ENCODE data around the gene NIPA2.

Gene NIPA2

GRCh38 chr15:22811640-22812039 lies 26.8 kb upstream of the NIPA2 start:
- H3K4me3 ChIP-seq (ENCODE audit: low read depth, low read length) = no peak overlapping the region
- TF ChIP-seq CTCF (conservative IDR thresholded peaks at IDR 0.05; ENCODE audit: low read depth, low read length) = peak; percentile 65
- peak; percentile 42 for DNase-seq (ENCODE audit: low read depth)

GRCh38 chr15:22813844-22814243 lies 24.6 kb upstream of the NIPA2 start:
- no peak for DNase-seq (ENCODE audit: low read depth)
- TF ChIP-seq CTCF (conservative IDR thresholded peaks at IDR 0.05; ENCODE audit: low read depth, low read length) = no peak

GRCh38 chr15:22815766-22816165 lies 22.7 kb upstream of the NIPA2 start:
- no peak overlapping the region for H3K4me3 ChIP-seq (ENCODE audit: low read depth, low read length)
- DNase-seq (ENCODE audit: low read depth) = no peak
- TF ChIP-seq CTCF (conservative IDR thresholded peaks at IDR 0.05; ENCODE audit: low read depth, low read length) = no peak

More at GRCh38 chr15:22813844-22814243, 24.6 kb upstream of the NIPA2 start:
- H3K4me3 ChIP-seq (ENCODE audit: low read depth, low read length) = no peak overlapping the region

GRCh38 chr15:22819651-22820050 lies 18.8 kb upstream of the NIPA2 start:
- no peak for DNase-seq (ENCODE audit: low read depth)
- no peak overlapping the region for H3K4me3 ChIP-seq (ENCODE audit: low read depth, low read length)
- TF ChIP-seq CTCF (conservative IDR thresholded peaks at IDR 0.05; ENCODE audit: low read depth, low read length) = no peak

GRCh38 chr15:22823495-22824128 lies 14.9 kb upstream of the NIPA2 start:
- DNase-seq (ENCODE audit: low read depth) = no peak
- H3K4me3 ChIP-seq (ENCODE audit: low read depth, low read length) = no peak overlapping the region
- TF ChIP-seq CTCF (conservative IDR thresholded peaks at IDR 0.05; ENCODE audit: low read depth, low read length) = no peak

- DNase-seq (ENCODE audit: low read depth) = no peak
- H3K4me3 ChIP-seq (ENCODE audit: low read depth, low read length) = no peak overlapping the region
- no peak for TF ChIP-seq CTCF (conservative IDR thresholded peaks at IDR 0.05; ENCODE audit: low read depth, low read length)
Observed at GRCh38 chr15:22827125-22827524, 11.3 kb upstream of the NIPA2 start.

GRCh38 chr15:22831473-22831872 lies 7.0 kb upstream of the NIPA2 start:
- peak; percentile 79 for DNase-seq (ENCODE audit: low read depth)
- no peak overlapping the region for H3K4me3 ChIP-seq (ENCODE audit: low read depth, low read length)
- TF ChIP-seq CTCF (conservative IDR thresholded peaks at IDR 0.05; ENCODE audit: low read depth, low read length) = no peak
